B cell (primary cell): ENCODE results near the gene ADRA2C.

Experiments
- EZH2 ChIP-seq: IDR thresholded peaks from 2 replicates; pipeline ENCODE4 v1.6.1; 2012; ENCODE audit warnings: borderline replicate concordance, low read depth, mild to moderate bottlenecking, moderate library complexity, low read length; ENCODE audit not compliant: insufficient read depth, poor library complexity, severe bottlenecking
- TF ChIP-seq, protein P1 (sequence below): fragments of 200-600 bp; IDR thresholded peaks from one replicate; pipeline ENCODE4 v1.8.0; 2022; ENCODE audit warnings: antibody characterized with exemption, mild to moderate bottlenecking

DNA sequence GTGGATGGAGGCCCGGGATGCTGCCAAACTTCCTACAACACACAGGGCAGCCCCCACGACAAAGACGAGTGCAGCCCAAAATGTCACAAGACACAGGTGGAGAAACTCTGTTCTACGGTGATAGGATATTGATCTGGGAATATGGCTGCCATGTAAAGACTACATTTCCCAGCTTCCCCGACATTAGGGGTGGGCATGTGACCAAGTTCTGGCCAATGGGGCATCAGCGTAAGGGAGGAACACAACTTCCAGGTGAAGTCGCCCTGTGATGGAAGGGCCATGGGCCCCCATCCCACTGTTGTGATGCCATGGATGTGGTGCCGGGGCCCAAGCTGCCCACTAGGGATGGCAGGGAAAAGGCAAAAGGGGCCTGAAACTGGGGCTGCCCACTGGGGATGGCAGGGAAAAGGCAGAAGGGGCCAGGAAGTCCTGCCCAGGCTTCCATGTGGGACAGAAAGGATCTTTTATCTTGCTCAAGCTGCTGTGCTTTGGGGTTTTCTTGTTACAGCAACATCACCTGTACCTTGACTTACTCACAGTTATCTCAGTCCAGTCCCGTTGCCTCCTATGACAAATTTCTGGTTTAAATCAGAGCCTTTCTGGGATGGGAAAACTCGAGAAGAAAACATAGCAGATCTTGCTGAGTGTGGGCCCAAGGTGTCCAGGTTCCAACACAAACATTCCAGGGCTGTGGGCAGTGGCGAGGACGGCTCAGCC, 9.7 kb upstream of the ADRA2C start:
- TF ChIP-seq, protein P1, sequence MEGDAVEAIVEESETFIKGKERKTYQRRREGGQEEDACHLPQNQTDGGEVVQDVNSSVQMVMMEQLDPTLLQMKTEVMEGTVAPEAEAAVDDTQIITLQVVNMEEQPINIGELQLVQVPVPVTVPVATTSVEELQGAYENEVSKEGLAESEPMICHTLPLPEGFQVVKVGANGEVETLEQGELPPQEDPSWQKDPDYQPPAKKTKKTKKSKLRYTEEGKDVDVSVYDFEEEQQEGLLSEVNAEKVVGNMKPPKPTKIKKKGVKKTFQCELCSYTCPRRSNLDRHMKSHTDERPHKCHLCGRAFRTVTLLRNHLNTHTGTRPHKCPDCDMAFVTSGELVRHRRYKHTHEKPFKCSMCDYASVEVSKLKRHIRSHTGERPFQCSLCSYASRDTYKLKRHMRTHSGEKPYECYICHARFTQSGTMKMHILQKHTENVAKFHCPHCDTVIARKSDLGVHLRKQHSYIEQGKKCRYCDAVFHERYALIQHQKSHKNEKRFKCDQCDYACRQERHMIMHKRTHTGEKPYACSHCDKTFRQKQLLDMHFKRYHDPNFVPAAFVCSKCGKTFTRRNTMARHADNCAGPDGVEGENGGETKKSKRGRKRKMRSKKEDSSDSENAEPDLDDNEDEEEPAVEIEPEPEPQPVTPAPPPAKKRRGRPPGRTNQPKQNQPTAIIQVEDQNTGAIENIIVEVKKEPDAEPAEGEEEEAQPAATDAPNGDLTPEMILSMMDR: no peak
- no peak for TF ChIP-seq EZH2
